Vagina (tissue), 2 donors: ENCODE data around the gene PIKFYVE.
"Not testable (repeated sequence)": the region's sequence is repeated elsewhere in the genome, so short reads cannot be mapped to it uniquely, and the experiment has no call there.

Experiments
- CTCF ChIP-seq, 3 experiments: fragments of 450-650 bp in 2 of 3; fragments of 200-600 bp in 1 of 3; sonication (generic) in 1 of 3; IDR thresholded peaks; one replicate each; pipeline ENCODE4 v1.5.1; 2017 to 2019; ENCODE audit warnings: antibody characterized with exemption in 3 of 3, mild to moderate bottlenecking in 2 of 3, moderate library complexity in 2 of 3
- POLR2A ChIP-seq, 2 donors: fragments of 450-650 bp; IDR thresholded peaks; one replicate each; pipeline ENCODE4 v1.6.1; 2017; ENCODE audit warnings: antibody characterized with exemption in 2 of 2, mild to moderate bottlenecking in 2 of 2, moderate library complexity in 2 of 2

- TF ChIP-seq CTCF, POLR2A (IDR thresholded peaks at IDR 0.05): not testable (repeated sequence)
Measured at GRCh38 chr2:208396796-208397195, 130.7 kb downstream of the PIKFYVE start.
